ENCODE results near the gene ONECUT3. TPM values are rescaled to one million over a fixed set of nuclear protein-coding genes. Genes with fewer than 3 reads are reported as not detected.

The ONECUT3 gene
- total and polyA plus RNA-seq, 2 of the 4 experiments (the other 2 are of a cell fraction), result not detected

DNA sequence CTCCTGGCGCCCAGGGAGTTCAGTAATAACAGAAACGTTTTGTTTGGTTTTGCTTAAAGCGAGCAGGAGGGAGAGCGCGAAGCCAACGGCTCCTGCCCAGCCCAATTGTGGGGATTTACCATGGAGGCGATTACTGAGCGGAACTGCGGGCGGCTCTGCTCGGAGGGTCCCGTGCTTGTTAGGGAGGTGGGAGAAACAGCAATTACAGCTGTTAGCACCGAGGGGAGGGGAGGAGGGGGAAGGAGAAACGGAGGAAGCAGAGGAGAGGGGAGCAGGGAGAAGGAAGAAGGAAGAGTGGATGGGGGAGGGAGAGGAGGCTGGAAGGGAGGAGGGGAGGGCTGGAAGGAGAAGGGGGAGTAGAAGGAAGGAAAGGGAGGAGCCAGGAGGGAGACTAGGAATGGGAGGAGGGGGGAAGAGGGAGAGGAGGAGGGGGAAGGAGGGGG lies 7.7 kb upstream of the ONECUT3 start:
- in situ Hi-C loops (cut with MboI; ENCODE audit: low sequenced_read_pairs), result no loop called here
- no peak for ATAC-seq (ENCODE audit: low read depth)
- intact Hi-C loops (cut with micrococcal nuclease), result no loop called here

More for the DNA sequence above, 7.7 kb upstream of the ONECUT3 start:
- Histone ChIP-seq H3K9me1 (ENCODE audit: insufficient read depth, low read length) (peaks cover 6% of the 10 kb centered on the region), H3K27me3 (ENCODE audit: control insufficient read depth, insufficient read depth, low read length) (peaks cover 45% of the 10 kb centered on the region), H3K4me3 (ENCODE audit: insufficient read depth, low read depth, low read length) (no peak overlapping the region), H3K36me3 (ENCODE audit: control insufficient read depth, insufficient read depth, low read length) (no peaks in the 10 kb centered on the region), H2BK15ac (ENCODE audit: low read depth, low read length) (no peak overlapping the region), H4K20me1 (ENCODE audit: insufficient read depth, low read length) (peaks cover 6% of the 10 kb centered on the region), H2BK20ac (ENCODE audit: low read depth, low read length) (no peak overlapping the region), H4K8ac (ENCODE audit: low read depth in 2 of 2, low read length in 2 of 2) (no peak overlapping the region), H3K4me2 (ENCODE audit: low read depth, low read length) (peak overlapping the region; percentile 20; the same call in 1 of the 2 replicates), H3K18ac (ENCODE audit: low read depth, low read length) (no peak overlapping the region), H3K56ac (ENCODE audit: extremely low read depth, insufficient read depth, low read length) (no peak overlapping the region), H3K27ac (ENCODE audit: insufficient read depth, low read length) (no peak overlapping the region), H2BK5ac (ENCODE audit: low read depth, low read length, poor library complexity, severe bottlenecking) (no peak overlapping the region), H3K4me1 (ENCODE audit: control insufficient read depth, insufficient read depth, low read length) (peaks cover 12% of the 10 kb centered on the region), H3K9me3 (ENCODE audit: control insufficient read depth, insufficient read depth, low read length) (peaks cover under 1% of the 10 kb centered on the region; the same call in 1 of the 2 replicates), H2AK9ac (replicated peaks; ENCODE audit: low read depth, low read length, poor library complexity) (no peak overlapping the region), H2AK5ac (ENCODE audit: low read depth, low read length) (no peak overlapping the region), H3K14ac (replicated peaks; ENCODE audit: low read depth, low read length) (no peak overlapping the region), H3K4ac (ENCODE audit: low read depth, low read length) (no peak overlapping the region), H4K91ac (ENCODE audit: insufficient read depth, low read depth, low read length) (no peak overlapping the region), H2AFZ (replicated peaks; ENCODE audit: low read length, poor library complexity) (peak overlapping the region; percentile 8), H4K5ac (ENCODE audit: low read depth, low read length) (no peak overlapping the region), H3K9ac (ENCODE audit: low read depth, low read length) (no peak overlapping the region), H2BK120ac (ENCODE audit: low read depth, low read length) (no peak overlapping the region), H3K23ac (ENCODE audit: low read depth, low read length) (no peak overlapping the region), H3K79me1 (ENCODE audit: low read depth in 1 of 2, low read length in 2 of 2) (no peaks in the 10 kb centered on the region)
- WGBS, 2 experiments (ENCODE audit: extremely low coverage in 2 of 2, insufficient read length in 1 of 2), result 2% methylated on average over 11 of the region's 14 CpGs; no CpG with 5 or more reads in 1 of the 2 experiments
- CTCF ChIA-PET, result no interaction called here
- POLR2A ChIA-PET (ENCODE audit: unreplicated experiment), result no interaction called here
- DNase-seq, result no peak
- no peak for TF ChIP-seq MAFK (IDR thresholded peaks at IDR 0.05; ENCODE audit: low read depth, low read length)
- TF ChIP-seq, protein P1, sequence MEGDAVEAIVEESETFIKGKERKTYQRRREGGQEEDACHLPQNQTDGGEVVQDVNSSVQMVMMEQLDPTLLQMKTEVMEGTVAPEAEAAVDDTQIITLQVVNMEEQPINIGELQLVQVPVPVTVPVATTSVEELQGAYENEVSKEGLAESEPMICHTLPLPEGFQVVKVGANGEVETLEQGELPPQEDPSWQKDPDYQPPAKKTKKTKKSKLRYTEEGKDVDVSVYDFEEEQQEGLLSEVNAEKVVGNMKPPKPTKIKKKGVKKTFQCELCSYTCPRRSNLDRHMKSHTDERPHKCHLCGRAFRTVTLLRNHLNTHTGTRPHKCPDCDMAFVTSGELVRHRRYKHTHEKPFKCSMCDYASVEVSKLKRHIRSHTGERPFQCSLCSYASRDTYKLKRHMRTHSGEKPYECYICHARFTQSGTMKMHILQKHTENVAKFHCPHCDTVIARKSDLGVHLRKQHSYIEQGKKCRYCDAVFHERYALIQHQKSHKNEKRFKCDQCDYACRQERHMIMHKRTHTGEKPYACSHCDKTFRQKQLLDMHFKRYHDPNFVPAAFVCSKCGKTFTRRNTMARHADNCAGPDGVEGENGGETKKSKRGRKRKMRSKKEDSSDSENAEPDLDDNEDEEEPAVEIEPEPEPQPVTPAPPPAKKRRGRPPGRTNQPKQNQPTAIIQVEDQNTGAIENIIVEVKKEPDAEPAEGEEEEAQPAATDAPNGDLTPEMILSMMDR (conservative IDR thresholded peaks at IDR 0.05; ENCODE audit: low read depth, low read length), result no peak
- no peak for TF ChIP-seq NFE2L2 (IDR thresholded peaks at IDR 0.05; ENCODE audit: low read depth, low read length)
- TF ChIP-seq POLR2A (IDR thresholded peaks at IDR 0.05; ENCODE audit: low read depth, low read length), result no peak
- no peak for TF ChIP-seq MXI1 (IDR thresholded peaks at IDR 0.05; ENCODE audit: borderline replicate concordance, low read depth, low read length)
- TF ChIP-seq, protein P2, sequence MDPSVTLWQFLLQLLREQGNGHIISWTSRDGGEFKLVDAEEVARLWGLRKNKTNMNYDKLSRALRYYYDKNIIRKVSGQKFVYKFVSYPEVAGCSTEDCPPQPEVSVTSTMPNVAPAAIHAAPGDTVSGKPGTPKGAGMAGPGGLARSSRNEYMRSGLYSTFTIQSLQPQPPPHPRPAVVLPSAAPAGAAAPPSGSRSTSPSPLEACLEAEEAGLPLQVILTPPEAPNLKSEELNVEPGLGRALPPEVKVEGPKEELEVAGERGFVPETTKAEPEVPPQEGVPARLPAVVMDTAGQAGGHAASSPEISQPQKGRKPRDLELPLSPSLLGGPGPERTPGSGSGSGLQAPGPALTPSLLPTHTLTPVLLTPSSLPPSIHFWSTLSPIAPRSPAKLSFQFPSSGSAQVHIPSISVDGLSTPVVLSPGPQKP (IDR thresholded peaks at IDR 0.05; ENCODE audit: borderline replicate concordance, low read depth, low read length), result no peak
- TF ChIP-seq CHD1 (IDR thresholded peaks at IDR 0.05; ENCODE audit: low read depth, low read length), result no peak
- no peak for TF ChIP-seq CEBPB (IDR thresholded peaks at IDR 0.05; ENCODE audit: low read depth, low read length)
- TF ChIP-seq RCOR1 (IDR thresholded peaks at IDR 0.05; ENCODE audit: insufficient replicate concordance, low read length), result no peak
- dilution Hi-C loops (cut with HindIII; ENCODE audit: low sequenced_read_pairs, unreplicated experiment), result no loop called here
- no TSS peak for BruUV-seq (replicated peaks)
